Liver (tissue), 9 donors: ENCODE results near the gene EIF3F. TPM values are rescaled to one million over a fixed set of nuclear protein-coding genes. Genes with fewer than 3 reads are reported as not detected.

Source experiments
- DNase-seq: peaks from one replicate; pipeline ENCODE4 v3.0.0-alpha.2; 2017; ENCODE audit warnings: low spot score
- H3K27ac ChIP-seq, 2 donors: one replicate each; pipeline ENCODE4 v1.7.0; 2013; ENCODE audit warnings: inconsistent platforms in 2 of 2, low read length in 2 of 2, control low read depth in 1 of 2, low read depth in 1 of 2, mild to moderate bottlenecking in 1 of 2
- H3K27me3 ChIP-seq, 4 donors: one replicate each; pipeline versions ENCODE4 v1.6.1 to v1.7.0; 2013; ENCODE audit warnings: low read length in 3 of 4, inconsistent platforms in 1 of 4, mild to moderate bottlenecking in 1 of 4, moderate library complexity in 1 of 4; ENCODE audit not compliant: control insufficient read depth in 4 of 4, insufficient read depth in 4 of 4
- H3K36me3 ChIP-seq, 4 donors: one replicate each; pipeline versions ENCODE4 v1.6.1 to v1.7.0; 2013; ENCODE audit warnings: low read length in 3 of 4, mild to moderate bottlenecking in 3 of 4, low read depth in 1 of 4, moderate library complexity in 1 of 4; ENCODE audit not compliant: control insufficient read depth in 4 of 4, insufficient read depth in 3 of 4
- H3K4me1 ChIP-seq, 4 donors: one replicate each; pipeline versions ENCODE4 v1.6.1 to v1.7.0; 2013; ENCODE audit warnings: low read length in 3 of 4, mild to moderate bottlenecking in 3 of 4, moderate library complexity in 1 of 4; ENCODE audit not compliant: control insufficient read depth in 4 of 4, insufficient read depth in 4 of 4
- H3K4me3 ChIP-seq, 3 donors: one replicate each; pipeline versions ENCODE4 v1.6.1 to v1.7.0; 2013; ENCODE audit warnings: low read length in 3 of 3, control low read depth in 1 of 3, low read depth in 1 of 3, mild to moderate bottlenecking in 1 of 3
- H3K9ac ChIP-seq, 2 donors: one replicate each; pipeline ENCODE4 v1.7.0; 2013; ENCODE audit warnings: low read length in 2 of 2, mild to moderate bottlenecking in 2 of 2, moderate library complexity in 2 of 2, control low read depth in 1 of 2, low read depth in 1 of 2
- H3K9me3 ChIP-seq, 4 donors: one replicate each; pipeline versions ENCODE4 v1.6.1 to v1.7.0; 2013; ENCODE audit warnings: low read length in 3 of 4; ENCODE audit not compliant: control insufficient read depth in 4 of 4
- EGR1 ChIP-seq, 2 donors: IDR thresholded peaks; 2 replicates each; pipeline ENCODE4 v1.6.1; 2016 to 2018; ENCODE audit warnings: antibody characterized with exemption in 2 of 2, low read depth in 2 of 2
- FOXA1 ChIP-seq: IDR thresholded peaks from 2 replicates; pipeline ENCODE4 v1.6.1; 2016; ENCODE audit warnings: antibody characterized with exemption
- FOXA2 ChIP-seq: IDR thresholded peaks from 2 replicates; pipeline ENCODE4 v1.6.1; 2016; ENCODE audit warnings: antibody characterized with exemption
- HNF4A ChIP-seq, 2 donors: conservative IDR thresholded peaks; 2 replicates each; pipeline ENCODE4 v1.6.1; 2016; ENCODE audit warnings: antibody characterized with exemption in 2 of 2, mild to moderate bottlenecking in 2 of 2
- HNF4G ChIP-seq: IDR thresholded peaks from 2 replicates; pipeline ENCODE4 v1.6.1; 2016; ENCODE audit warnings: antibody characterized with exemption
- JUND ChIP-seq, 2 donors: IDR thresholded peaks; 2 replicates each; pipeline ENCODE4 v1.6.1; 2016; ENCODE audit warnings: antibody characterized with exemption in 2 of 2
- MAX ChIP-seq: IDR thresholded peaks from 2 replicates; pipeline ENCODE4 v1.6.1; 2016; ENCODE audit warnings: antibody characterized with exemption
- NR2F2 ChIP-seq: IDR thresholded peaks from 2 replicates; pipeline ENCODE4 v1.6.1; 2016; ENCODE audit warnings: antibody characterized with exemption
- RAD21 ChIP-seq, 2 donors: IDR thresholded peaks; 2 replicates each; pipeline ENCODE4 v1.6.1; 2016; ENCODE audit warnings: antibody characterized with exemption in 2 of 2, mild to moderate bottlenecking in 2 of 2
- RXRA ChIP-seq, 2 donors: IDR thresholded peaks; 2 replicates each; pipeline ENCODE4 v1.6.1; 2017 to 2018; ENCODE audit warnings: antibody characterized with exemption in 2 of 2, mild to moderate bottlenecking in 1 of 2
- SP1 ChIP-seq: IDR thresholded peaks from 2 replicates; pipeline ENCODE4 v1.6.1; 2018; ENCODE audit warnings: antibody characterized with exemption, mild to moderate bottlenecking
- TAF1 ChIP-seq: conservative IDR thresholded peaks from 2 replicates; pipeline ENCODE4 v1.6.1; 2016; ENCODE audit warnings: antibody characterized with exemption, mild to moderate bottlenecking
- YY1 ChIP-seq: IDR thresholded peaks from 2 replicates; pipeline ENCODE4 v1.6.1; 2016; ENCODE audit warnings: antibody characterized with exemption, mild to moderate bottlenecking
- ZBTB33 ChIP-seq: IDR thresholded peaks from 2 replicates; pipeline ENCODE4 v1.6.1; 2016; ENCODE audit warnings: antibody characterized with exemption
- WGBS: extraction: QIAGEN DNeasy Blood & Tissue Kit; methylation state at CpG from one replicate; pipeline ENCODE4 v1.1.7; 2013; 5-methylcytosine and 5-hydroxymethylcytosine counted together
- polyA plus RNA-seq, 2 donors: library from polyadenylated mRNA; stranded (reverse) in 1 of 2; unstranded in 1 of 2; fragments of 200-250 nt in 1 of 2; fragments of >200 nt in 1 of 2; fragmentation: Nextera tagmentation in 1 of 2; extraction: Ambion mirVana in 1 of 2; gene quantifications; one replicate each; pipeline versions ENCODE4 v1.2.1 to v1.2.3, GENCODE V29; 2013 to 2015
- total RNA-seq, 2 donors: library from RNA; depleted of rRNA; stranded (reverse); fragments of >200 nt; gene quantifications; one replicate each; pipeline ENCODE4 v1.2.3, GENCODE V29; 2014
- TF ChIP-seq, protein P1 (sequence below): IDR thresholded peaks from 2 replicates; pipeline ENCODE4 v1.6.1; 2016; ENCODE audit warnings: antibody characterized with exemption
- TF ChIP-seq, protein P2 (sequence below): fragments of 150-350 bp; IDR thresholded peaks from 2 replicates; pipeline ENCODE4 v1.5.1; 2017; ENCODE audit warnings: improper control_type of control experiment, low read depth, low read length; ENCODE audit not compliant: missing input control
- donor health status: healthy.
- donor health status: healthy.
- donor health status: healthy.
- donor health status: healthy.
- donor health status: healthy.

Gene EIF3F
- total and polyA plus RNA-seq, 4 donors = 59.4 to 246 (median 147) TPM

DNA sequence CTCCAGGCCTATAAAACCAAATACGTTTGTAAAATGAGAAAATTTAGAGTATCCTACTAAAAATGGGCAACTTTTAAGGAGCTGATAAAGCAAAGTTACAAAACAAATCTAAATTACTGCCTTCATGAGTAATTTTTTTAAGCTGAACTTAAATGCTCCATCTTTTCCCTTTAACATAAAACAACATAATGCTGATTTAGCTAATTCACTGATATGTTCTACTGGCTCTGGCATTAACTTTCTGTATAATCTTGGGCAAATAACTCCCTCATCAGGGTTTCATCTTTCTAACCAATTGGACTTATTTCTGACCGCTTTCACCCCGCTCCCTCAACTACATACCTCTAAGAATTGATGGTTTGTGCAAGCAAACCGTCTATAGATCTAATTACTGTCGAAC lies 46.0 kb upstream of the EIF3F start:
- TF ChIP-seq, protein P1, sequence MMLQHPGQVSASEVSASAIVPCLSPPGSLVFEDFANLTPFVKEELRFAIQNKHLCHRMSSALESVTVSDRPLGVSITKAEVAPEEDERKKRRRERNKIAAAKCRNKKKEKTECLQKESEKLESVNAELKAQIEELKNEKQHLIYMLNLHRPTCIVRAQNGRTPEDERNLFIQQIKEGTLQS = no peak
- TF ChIP-seq RXRA (IDR thresholded peaks at IDR 0.05) (no peak), MAX (no peak), YY1 (no peak), FOXA2 (no peak), ZBTB33 (no peak), JUND (IDR thresholded peaks at IDR 0.05) (no peak), SP1 (no peak), RAD21 (IDR thresholded peaks at IDR 0.05) (no peak), NR2F2 (no peak)
- Histone ChIP-seq H3K27me3 (no peaks in the 10 kb centered on the region), H3K27ac (no peak overlapping the region), H3K36me3 (no peaks in the 10 kb centered on the region), H3K9me3 (peaks cover 2 to 12% (median 11%) of the 10 kb centered on the region in 4 donors), H3K4me1 (no peaks in the 10 kb centered on the region), H3K4me3 (no peak overlapping the region), H3K9ac (no peak overlapping the region)
- 57% methylated on average over 5 of the region's 5 CpGs for WGBS
- no peak for DNase-seq

DNA sequence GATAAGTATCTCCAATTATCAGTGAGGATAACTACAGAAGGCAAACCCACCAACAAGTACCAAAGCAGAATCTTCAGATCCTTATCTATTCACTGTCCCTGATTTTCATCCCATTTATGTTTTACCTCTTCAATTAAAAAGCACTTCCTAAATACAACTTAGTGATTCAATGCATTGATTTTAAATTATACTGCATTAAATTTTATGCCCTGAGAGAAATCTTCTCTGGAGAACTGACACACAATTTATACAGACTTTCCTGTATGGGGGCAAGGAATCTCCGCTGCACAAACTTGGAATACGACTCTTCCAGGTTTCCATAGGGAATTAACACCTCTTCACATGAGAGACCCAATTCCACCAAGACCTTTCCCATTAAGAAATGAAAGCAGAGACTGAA lies 45.5 kb upstream of the EIF3F start, which contains the start of gene OR10A3:
Gene OR10A3, minus strand, starts transcription at position 101 of the 400 bp plus-strand sequence. CDS start 2,188 bp downstream, outside the sequence.
- no peak within 1 kb of the TSS for H3K4me3 ChIP-seq
- H3K9me3 ChIP-seq = peaks cover 2 to 12% (median 11%) of the 10 kb centered on the region in 4 donors
- WGBS = 86% methylated on average over 2 of the region's 2 CpGs
- DNase-seq = no peak
- H3K4me1 ChIP-seq = no peaks in the 10 kb centered on the region
- TF ChIP-seq YY1 (no peak), FOXA1 (no peak), MAX (no peak), NR2F2 (no peak)
- TF ChIP-seq, protein P1 = no peak
- no peak within 1 kb of the TSS for H3K27ac ChIP-seq
- H3K36me3 ChIP-seq = no peaks in the 10 kb centered on the region
- no peak within 1 kb of the TSS for H3K9ac ChIP-seq
- no peaks in the 10 kb centered on the region for H3K27me3 ChIP-seq

GRCh38 chr11:7944123-7944522 lies 43.0 kb upstream of the EIF3F start:
- DNase-seq = no peak
- no peaks in the 10 kb centered on the region for H3K4me1 ChIP-seq
- TF ChIP-seq RXRA (IDR thresholded peaks at IDR 0.05) (no peak), FOXA2 (no peak), FOXA1 (no peak), HNF4G (no peak), TAF1 (no peak), EGR1 (IDR thresholded peaks at IDR 0.05; ENCODE audit: low read depth in 2 of 2) (no peak), NR2F2 (no peak), HNF4A (conservative IDR thresholded peaks at IDR 0.05) (no peak), YY1 (no peak), RAD21 (IDR thresholded peaks at IDR 0.05) (no peak), ZBTB33 (no peak), MAX (no peak)
- TF ChIP-seq, protein P1 = no peak
- TF ChIP-seq, protein P2, sequence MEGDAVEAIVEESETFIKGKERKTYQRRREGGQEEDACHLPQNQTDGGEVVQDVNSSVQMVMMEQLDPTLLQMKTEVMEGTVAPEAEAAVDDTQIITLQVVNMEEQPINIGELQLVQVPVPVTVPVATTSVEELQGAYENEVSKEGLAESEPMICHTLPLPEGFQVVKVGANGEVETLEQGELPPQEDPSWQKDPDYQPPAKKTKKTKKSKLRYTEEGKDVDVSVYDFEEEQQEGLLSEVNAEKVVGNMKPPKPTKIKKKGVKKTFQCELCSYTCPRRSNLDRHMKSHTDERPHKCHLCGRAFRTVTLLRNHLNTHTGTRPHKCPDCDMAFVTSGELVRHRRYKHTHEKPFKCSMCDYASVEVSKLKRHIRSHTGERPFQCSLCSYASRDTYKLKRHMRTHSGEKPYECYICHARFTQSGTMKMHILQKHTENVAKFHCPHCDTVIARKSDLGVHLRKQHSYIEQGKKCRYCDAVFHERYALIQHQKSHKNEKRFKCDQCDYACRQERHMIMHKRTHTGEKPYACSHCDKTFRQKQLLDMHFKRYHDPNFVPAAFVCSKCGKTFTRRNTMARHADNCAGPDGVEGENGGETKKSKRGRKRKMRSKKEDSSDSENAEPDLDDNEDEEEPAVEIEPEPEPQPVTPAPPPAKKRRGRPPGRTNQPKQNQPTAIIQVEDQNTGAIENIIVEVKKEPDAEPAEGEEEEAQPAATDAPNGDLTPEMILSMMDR = no peak
- 77% methylated on average over 2 of the region's 2 CpGs for WGBS
- H3K27me3 ChIP-seq = no peaks in the 10 kb centered on the region
- H3K36me3 ChIP-seq = no peaks in the 10 kb centered on the region
- H3K9me3 ChIP-seq = peaks cover 2 to 12% (median 11%) of the 10 kb centered on the region in 4 donors
- no peak overlapping the region for H3K4me3 ChIP-seq
- no peak overlapping the region for H3K9ac ChIP-seq
- no peak overlapping the region for H3K27ac ChIP-seq
